ENCODE data around the gene ANO4.

The ANO4 gene

DNA sequence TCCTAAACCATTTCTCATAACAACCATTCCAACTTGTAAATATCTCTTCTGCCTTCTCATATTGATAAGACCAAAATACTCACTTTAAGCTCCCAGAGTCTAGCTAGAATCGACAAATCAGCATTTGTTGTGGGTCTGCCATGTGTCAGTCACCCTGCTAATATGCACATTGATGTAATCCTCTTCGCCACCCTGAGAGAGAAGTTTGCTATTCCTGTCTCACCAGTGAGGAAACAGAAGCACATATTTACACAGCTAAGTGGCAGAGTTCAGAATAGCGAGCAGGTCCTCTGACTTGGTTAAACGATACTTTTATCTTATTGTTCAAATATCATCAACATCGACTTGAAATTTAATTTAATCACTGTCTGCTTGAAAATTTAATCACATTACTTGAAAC is 142.1 kb downstream of the ANO4 start:
- DNase-seq (ENCODE audit: low read depth, low spot score), result no peak
- no CpG with 5 or more reads among the region's 5 CpGs for WGBS (ENCODE audit: insufficient coverage, insufficient read length)

DNA sequence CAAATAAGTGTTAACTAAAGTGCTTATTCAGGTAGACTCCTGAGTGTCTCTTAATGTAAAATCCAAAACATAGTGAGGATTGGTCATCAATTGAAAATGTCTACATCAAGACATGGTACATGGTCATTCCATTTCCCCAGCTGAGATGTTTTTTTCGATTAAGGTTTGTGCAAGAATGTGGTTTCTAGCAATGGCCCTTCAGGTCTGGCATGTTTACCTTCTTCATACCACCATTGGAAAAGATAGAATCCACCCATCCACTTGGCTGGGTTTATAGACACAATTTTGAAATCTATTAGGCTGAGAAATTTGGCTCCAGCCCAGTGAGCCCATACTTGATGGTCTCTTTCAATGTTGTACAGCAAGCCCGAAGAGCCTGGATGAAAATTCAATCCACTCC is 145.9 kb downstream of the ANO4 start:
- H3K4me1 ChIP-seq (ENCODE audit: control insufficient read depth, insufficient read depth, low read length), result no peaks in the 10 kb centered on the region
- no peak for DNase-seq (ENCODE audit: low read depth, low spot score)
- H3K4me3 ChIP-seq (ENCODE audit: low read length), result no peak overlapping the region
- no peak overlapping the region for H3K27ac ChIP-seq (ENCODE audit: low read length)
- no CpG with 5 or more reads among the region's 2 CpGs for WGBS (ENCODE audit: insufficient coverage, insufficient read length)
- H3K27me3 ChIP-seq (ENCODE audit: control insufficient read depth, insufficient read depth, low read length), result no peaks in the 10 kb centered on the region
- no peaks in the 10 kb centered on the region for H3K9me3 ChIP-seq (ENCODE audit: control insufficient read depth, insufficient read depth, low read length)
- H3K36me3 ChIP-seq (ENCODE audit: control insufficient read depth, insufficient read depth, low read length), result no peaks in the 10 kb centered on the region

More for the DNA sequence above, 142.1 kb downstream of the ANO4 start:
- H3K4me1 ChIP-seq (ENCODE audit: control insufficient read depth, insufficient read depth, low read length), result no peaks in the 10 kb centered on the region
- H3K9me3 ChIP-seq (ENCODE audit: control insufficient read depth, insufficient read depth, low read length), result no peaks in the 10 kb centered on the region
- H3K27me3 ChIP-seq (ENCODE audit: control insufficient read depth, insufficient read depth, low read length), result no peaks in the 10 kb centered on the region
- H3K36me3 ChIP-seq (ENCODE audit: control insufficient read depth, insufficient read depth, low read length), result no peaks in the 10 kb centered on the region
- H3K4me3 ChIP-seq (ENCODE audit: low read length), result no peak overlapping the region
- H3K27ac ChIP-seq (ENCODE audit: low read length), result no peak overlapping the region

DNA sequence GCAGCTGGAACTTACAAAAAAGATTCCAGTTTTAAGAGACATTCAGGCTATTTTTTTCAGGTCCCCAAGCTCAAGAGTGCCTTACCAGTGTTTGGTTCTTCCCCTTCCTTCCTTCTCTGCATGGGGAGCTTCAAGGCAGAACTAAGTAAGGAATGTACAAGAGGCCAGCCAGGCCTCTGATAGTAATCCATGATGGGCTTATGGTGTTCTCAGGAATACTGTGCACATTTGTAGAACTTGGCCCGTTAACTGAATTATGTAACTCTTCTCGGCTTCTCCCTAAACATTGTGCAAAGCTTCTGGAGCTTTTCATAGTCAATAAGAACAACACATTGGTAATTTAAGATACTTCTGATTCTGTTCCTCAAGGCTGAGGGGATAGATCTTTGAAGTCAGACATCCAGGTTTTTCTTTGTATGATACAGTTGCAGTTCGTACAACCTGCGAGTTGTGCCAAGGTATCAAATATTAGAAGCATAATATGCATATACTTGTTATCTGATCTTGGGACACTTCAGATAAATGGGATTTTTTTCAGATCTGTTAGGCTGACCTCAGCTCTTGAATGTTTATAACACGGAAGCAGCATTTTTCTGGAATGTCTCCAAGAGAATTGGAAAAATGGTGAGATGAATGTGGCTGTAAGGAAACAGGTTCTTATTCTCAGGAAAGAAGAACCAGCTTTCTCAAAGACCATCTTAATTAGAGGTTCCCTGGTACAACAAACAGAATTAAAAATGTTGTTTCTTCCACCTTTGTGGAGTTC is 148.6 kb downstream of the ANO4 start:
- Histone ChIP-seq H3K9me3 (ENCODE audit: control insufficient read depth, insufficient read depth, low read length) (no peaks in the 10 kb centered on the region), H3K27ac (ENCODE audit: low read length) (no peak overlapping the region), H3K36me3 (ENCODE audit: control insufficient read depth, insufficient read depth, low read length) (no peaks in the 10 kb centered on the region), H3K27me3 (ENCODE audit: control insufficient read depth, insufficient read depth, low read length) (no peaks in the 10 kb centered on the region), H3K4me1 (ENCODE audit: control insufficient read depth, insufficient read depth, low read length) (no peaks in the 10 kb centered on the region), H3K4me3 (ENCODE audit: low read length) (no peak overlapping the region)
- no CpG with 5 or more reads among the region's 5 CpGs for WGBS (ENCODE audit: insufficient coverage, insufficient read length)
- no peak for DNase-seq (ENCODE audit: low read depth, low spot score)

DNA sequence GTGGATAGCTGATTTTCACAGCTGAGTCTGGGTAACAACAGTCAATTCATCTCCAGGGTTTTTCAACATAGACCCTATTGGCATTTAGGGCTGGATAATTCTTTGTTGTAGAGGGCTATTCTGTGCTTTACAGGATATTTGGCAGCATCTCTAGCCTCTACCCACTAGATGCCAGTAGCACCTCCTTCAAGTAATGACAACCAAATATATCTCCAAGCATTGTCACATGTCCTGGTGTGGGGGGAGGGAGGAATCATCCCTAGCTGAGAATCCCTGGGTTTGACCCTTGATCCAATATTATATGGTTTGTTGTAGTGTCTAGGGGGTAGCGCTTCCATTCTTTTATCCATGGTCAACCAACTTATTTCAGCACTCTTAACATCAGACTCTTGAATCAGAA is 157.2 kb downstream of the ANO4 start:
- H3K9me3 ChIP-seq (ENCODE audit: control insufficient read depth, insufficient read depth, low read length), result no peaks in the 10 kb centered on the region
- H3K36me3 ChIP-seq (ENCODE audit: control insufficient read depth, insufficient read depth, low read length), result no peaks in the 10 kb centered on the region
- peaks cover 16% of the 10 kb centered on the region for H3K4me1 ChIP-seq (ENCODE audit: control insufficient read depth, insufficient read depth, low read length)
- WGBS (ENCODE audit: insufficient coverage, insufficient read length), result no CpG with 5 or more reads among the region's 1 CpG
- no peaks in the 10 kb centered on the region for H3K27me3 ChIP-seq (ENCODE audit: control insufficient read depth, insufficient read depth, low read length)
- DNase-seq (ENCODE audit: low read depth, low spot score), result no peak
- H3K4me3 ChIP-seq (ENCODE audit: low read length), result no peak overlapping the region
- H3K27ac ChIP-seq (ENCODE audit: low read length), result no peak overlapping the region

DNA sequence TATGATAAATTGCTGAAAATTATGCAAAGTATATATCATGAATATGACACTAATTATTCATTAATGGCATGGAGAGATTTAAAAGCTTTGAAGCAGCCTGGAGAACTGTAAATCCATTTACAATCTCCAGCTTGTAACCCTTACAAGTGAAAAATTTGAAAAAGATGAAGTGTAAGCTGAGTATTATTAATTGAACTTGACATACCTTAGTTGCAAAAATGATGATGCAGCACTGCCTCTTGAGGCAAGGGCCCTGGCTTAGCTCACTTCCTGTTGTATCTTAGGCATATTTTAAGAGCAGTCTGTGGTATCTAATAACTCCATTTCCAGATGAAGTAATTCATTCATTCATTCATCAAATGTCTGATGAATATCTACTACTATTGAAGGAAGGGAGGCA is 158.6 kb downstream of the ANO4 start:
- Histone ChIP-seq H3K36me3 (ENCODE audit: control insufficient read depth, insufficient read depth, low read length) (no peaks in the 10 kb centered on the region), H3K27me3 (ENCODE audit: control insufficient read depth, insufficient read depth, low read length) (no peaks in the 10 kb centered on the region), H3K4me1 (ENCODE audit: control insufficient read depth, insufficient read depth, low read length) (peaks cover 16% of the 10 kb centered on the region), H3K9me3 (ENCODE audit: control insufficient read depth, insufficient read depth, low read length) (no peaks in the 10 kb centered on the region), H3K4me3 (ENCODE audit: low read length) (no peak overlapping the region), H3K27ac (ENCODE audit: low read length) (no peak overlapping the region)
- DNase-seq (ENCODE audit: low read depth, low spot score), result no peak

GRCh38 chr12:100953677-100954076 is 159.1 kb downstream of the ANO4 start:
- Histone ChIP-seq H3K27ac (ENCODE audit: low read length) (no peak overlapping the region), H3K9me3 (ENCODE audit: control insufficient read depth, insufficient read depth, low read length) (no peaks in the 10 kb centered on the region), H3K27me3 (ENCODE audit: control insufficient read depth, insufficient read depth, low read length) (no peaks in the 10 kb centered on the region), H3K4me1 (ENCODE audit: control insufficient read depth, insufficient read depth, low read length) (peaks cover 16% of the 10 kb centered on the region), H3K36me3 (ENCODE audit: control insufficient read depth, insufficient read depth, low read length) (no peaks in the 10 kb centered on the region), H3K4me3 (ENCODE audit: low read length) (no peak overlapping the region)
- peak; percentile 57 for DNase-seq (ENCODE audit: low read depth, low spot score)
- WGBS (ENCODE audit: insufficient coverage, insufficient read length), result no CpG with 5 or more reads among the region's 2 CpGs

GRCh38 chr12:100954118-100954517 is 159.5 kb downstream of the ANO4 start:
- WGBS (ENCODE audit: insufficient coverage, insufficient read length), result no CpG with 5 or more reads among the region's 3 CpGs

DNA sequence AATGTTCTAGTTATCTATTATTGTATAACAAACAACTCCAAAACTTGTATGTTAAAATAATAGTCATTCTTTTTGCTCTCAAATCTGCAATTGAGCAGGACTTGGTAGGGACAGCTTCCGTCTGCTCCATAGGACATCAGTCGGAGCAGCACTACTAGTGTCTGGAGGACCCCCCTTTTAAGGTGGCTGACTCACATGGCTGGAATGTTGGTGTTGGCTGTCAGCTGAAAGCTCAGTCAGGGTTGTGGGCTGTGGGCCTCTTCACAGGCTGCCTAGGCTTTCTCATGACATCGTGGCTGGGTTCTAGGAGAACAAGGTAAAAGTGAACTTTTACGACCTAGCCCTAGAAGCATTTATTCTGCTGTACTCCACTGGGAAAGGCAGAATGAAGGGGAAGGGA is 160.6 kb downstream of the ANO4 start:
- no peak for DNase-seq (ENCODE audit: low read depth, low spot score)
- no peak overlapping the region for H3K4me3 ChIP-seq (ENCODE audit: low read length)
- H3K9me3 ChIP-seq (ENCODE audit: control insufficient read depth, insufficient read depth, low read length), result no peaks in the 10 kb centered on the region
- WGBS (ENCODE audit: insufficient coverage, insufficient read length), result no CpG with 5 or more reads among the region's 4 CpGs
- no peaks in the 10 kb centered on the region for H3K27me3 ChIP-seq (ENCODE audit: control insufficient read depth, insufficient read depth, low read length)
- H3K36me3 ChIP-seq (ENCODE audit: control insufficient read depth, insufficient read depth, low read length), result no peaks in the 10 kb centered on the region
- H3K27ac ChIP-seq (ENCODE audit: low read length), result no peak overlapping the region
- H3K4me1 ChIP-seq (ENCODE audit: control insufficient read depth, insufficient read depth, low read length), result peaks cover 16% of the 10 kb centered on the region

More at GRCh38 chr12:100954118-100954517, 159.5 kb downstream of the ANO4 start:
- Histone ChIP-seq H3K27me3 (ENCODE audit: control insufficient read depth, insufficient read depth, low read length) (no peaks in the 10 kb centered on the region), H3K9me3 (ENCODE audit: control insufficient read depth, insufficient read depth, low read length) (no peaks in the 10 kb centered on the region), H3K27ac (ENCODE audit: low read length) (no peak overlapping the region), H3K4me1 (ENCODE audit: control insufficient read depth, insufficient read depth, low read length) (peaks cover 16% of the 10 kb centered on the region), H3K4me3 (ENCODE audit: low read length) (no peak overlapping the region), H3K36me3 (ENCODE audit: control insufficient read depth, insufficient read depth, low read length) (no peaks in the 10 kb centered on the region)
- no peak for DNase-seq (ENCODE audit: low read depth, low spot score)

DNA sequence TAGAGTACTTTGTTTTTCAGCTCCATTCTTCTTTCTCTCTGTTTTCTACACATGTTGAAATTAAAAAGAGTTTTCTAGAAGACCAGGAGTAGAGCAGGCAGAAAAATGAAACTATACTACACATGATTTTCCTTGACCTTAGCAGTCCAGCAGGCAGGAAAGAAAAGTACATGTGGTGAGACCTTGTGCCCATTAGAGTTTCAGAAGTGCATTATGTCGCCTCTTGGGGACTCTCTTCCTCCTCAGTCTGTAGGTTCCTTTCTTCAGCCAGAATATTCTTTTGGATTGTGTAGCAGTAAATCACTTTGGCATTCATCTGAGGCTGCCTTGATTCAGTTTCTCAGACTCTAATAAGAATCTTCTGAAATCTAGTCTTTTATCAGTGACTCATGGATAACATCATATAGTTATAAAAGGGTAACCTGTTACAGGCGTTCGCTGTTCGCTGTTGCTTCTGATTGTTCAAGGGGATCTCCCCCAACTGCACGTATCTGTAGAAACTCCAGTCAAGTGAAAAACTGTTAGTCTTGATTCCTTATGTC is 161.8 kb downstream of the ANO4 start:
- H3K4me1 ChIP-seq (ENCODE audit: control insufficient read depth, insufficient read depth, low read length), result peaks cover 16% of the 10 kb centered on the region

GRCh38 chr12:100959481-100959880 is 164.9 kb downstream of the ANO4 start:
- Histone ChIP-seq H3K27ac (ENCODE audit: low read length) (no peak overlapping the region), H3K27me3 (ENCODE audit: control insufficient read depth, insufficient read depth, low read length) (no peaks in the 10 kb centered on the region), H3K4me1 (ENCODE audit: control insufficient read depth, insufficient read depth, low read length) (peaks cover 8% of the 10 kb centered on the region; the same call in 1 of the 2 replicates), H3K9me3 (ENCODE audit: control insufficient read depth, insufficient read depth, low read length) (no peaks in the 10 kb centered on the region), H3K36me3 (ENCODE audit: control insufficient read depth, insufficient read depth, low read length) (no peaks in the 10 kb centered on the region), H3K4me3 (ENCODE audit: low read length) (no peak overlapping the region)
- no CpG with 5 or more reads among the region's 1 CpG for WGBS (ENCODE audit: insufficient coverage, insufficient read length)
- DNase-seq (ENCODE audit: low read depth, low spot score), result no peak

More for the DNA sequence above, 161.8 kb downstream of the ANO4 start:
- Histone ChIP-seq H3K27me3 (ENCODE audit: control insufficient read depth, insufficient read depth, low read length) (no peaks in the 10 kb centered on the region), H3K9me3 (ENCODE audit: control insufficient read depth, insufficient read depth, low read length) (no peaks in the 10 kb centered on the region), H3K36me3 (ENCODE audit: control insufficient read depth, insufficient read depth, low read length) (no peaks in the 10 kb centered on the region), H3K4me3 (ENCODE audit: low read length) (no peak overlapping the region), H3K27ac (ENCODE audit: low read length) (no peak overlapping the region)
- DNase-seq (ENCODE audit: low read depth, low spot score), result no peak
- WGBS (ENCODE audit: insufficient coverage, insufficient read length), result no CpG with 5 or more reads among the region's 5 CpGs

All from iPS DF 6.9 (cell line).